ENCODE measurements around the gene DSC1. TPM values are rescaled to one million over a fixed set of nuclear protein-coding genes. Genes with fewer than 3 reads are reported as not detected.
A peak's percentile ranks its signal among the peaks of the same experiment; 100 is the strongest.

Gene DSC1, protein sequence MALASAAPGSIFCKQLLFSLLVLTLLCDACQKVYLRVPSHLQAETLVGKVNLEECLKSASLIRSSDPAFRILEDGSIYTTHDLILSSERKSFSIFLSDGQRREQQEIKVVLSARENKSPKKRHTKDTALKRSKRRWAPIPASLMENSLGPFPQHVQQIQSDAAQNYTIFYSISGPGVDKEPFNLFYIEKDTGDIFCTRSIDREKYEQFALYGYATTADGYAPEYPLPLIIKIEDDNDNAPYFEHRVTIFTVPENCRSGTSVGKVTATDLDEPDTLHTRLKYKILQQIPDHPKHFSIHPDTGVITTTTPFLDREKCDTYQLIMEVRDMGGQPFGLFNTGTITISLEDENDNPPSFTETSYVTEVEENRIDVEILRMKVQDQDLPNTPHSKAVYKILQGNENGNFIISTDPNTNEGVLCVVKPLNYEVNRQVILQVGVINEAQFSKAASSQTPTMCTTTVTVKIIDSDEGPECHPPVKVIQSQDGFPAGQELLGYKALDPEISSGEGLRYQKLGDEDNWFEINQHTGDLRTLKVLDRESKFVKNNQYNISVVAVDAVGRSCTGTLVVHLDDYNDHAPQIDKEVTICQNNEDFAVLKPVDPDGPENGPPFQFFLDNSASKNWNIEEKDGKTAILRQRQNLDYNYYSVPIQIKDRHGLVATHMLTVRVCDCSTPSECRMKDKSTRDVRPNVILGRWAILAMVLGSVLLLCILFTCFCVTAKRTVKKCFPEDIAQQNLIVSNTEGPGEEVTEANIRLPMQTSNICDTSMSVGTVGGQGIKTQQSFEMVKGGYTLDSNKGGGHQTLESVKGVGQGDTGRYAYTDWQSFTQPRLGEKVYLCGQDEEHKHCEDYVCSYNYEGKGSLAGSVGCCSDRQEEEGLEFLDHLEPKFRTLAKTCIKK
- total RNA-seq: not detected

DNA sequence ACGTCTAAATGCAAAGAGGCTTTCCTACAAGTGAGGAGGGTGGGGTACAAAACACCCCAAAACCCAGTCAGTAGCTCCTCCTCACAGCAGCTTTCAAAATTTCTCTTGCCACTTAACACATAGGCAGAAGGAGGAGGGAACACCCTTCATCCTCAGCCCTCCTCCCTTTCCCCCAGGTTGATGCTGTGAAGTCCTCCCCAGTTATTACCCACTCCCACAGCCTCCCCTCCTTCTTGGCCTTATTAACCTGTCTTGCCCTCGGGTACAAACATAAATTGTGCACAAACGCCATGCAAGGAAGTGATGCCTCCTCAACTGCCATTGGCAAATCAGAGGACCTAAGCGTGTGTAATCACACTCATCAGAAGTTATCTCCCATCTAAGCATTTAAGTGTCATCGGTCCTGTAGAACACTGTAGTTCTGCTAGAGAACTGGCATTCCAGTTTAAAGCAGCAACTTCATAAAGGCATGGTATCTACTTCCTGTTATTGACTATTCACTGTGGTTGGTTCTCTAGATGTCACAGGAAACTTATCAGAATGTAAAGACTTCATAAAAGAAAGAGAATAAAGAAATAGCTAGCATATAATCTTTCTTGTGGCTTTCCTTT, at the start of gene DSC1:
Gene DSC1, minus strand, starts transcription at position 32 of the 611 bp plus-strand sequence. CDS start 262 bp downstream, outside the sequence.
- WGBS, 2 donors (ENCODE audit: low coverage in 1 of 2): 72 to 76% methylated on average over 4 to 5 of the region's 5 CpGs
- H3K27ac ChIP-seq: no peak within 1 kb of the TSS
- no peaks in the 10 kb centered on the region for H3K27me3 ChIP-seq
- H3K4me1 ChIP-seq: no peaks in the 10 kb centered on the region
- intact Hi-C loops (cut with DNase I; ENCODE audit: low total_unique reads) (no loop called here), in situ Hi-C loops (cut with MboI; ENCODE audit: low pct_ligation_motif_present in 1 of 4, low pct_unique_long_range_greater_than_20kb in 1 of 4, low sequenced_read_pairs in 3 of 4) (no loop called here)
- H3K4me3 ChIP-seq: no peak within 1 kb of the TSS
- DNase-seq: no peak
- H3K9me3 ChIP-seq: no peaks in the 10 kb centered on the region
- TF ChIP-seq POLR2A (IDR thresholded peaks at IDR 0.05): no peak
- no peaks in the 10 kb centered on the region for H3K36me3 ChIP-seq

DNA sequence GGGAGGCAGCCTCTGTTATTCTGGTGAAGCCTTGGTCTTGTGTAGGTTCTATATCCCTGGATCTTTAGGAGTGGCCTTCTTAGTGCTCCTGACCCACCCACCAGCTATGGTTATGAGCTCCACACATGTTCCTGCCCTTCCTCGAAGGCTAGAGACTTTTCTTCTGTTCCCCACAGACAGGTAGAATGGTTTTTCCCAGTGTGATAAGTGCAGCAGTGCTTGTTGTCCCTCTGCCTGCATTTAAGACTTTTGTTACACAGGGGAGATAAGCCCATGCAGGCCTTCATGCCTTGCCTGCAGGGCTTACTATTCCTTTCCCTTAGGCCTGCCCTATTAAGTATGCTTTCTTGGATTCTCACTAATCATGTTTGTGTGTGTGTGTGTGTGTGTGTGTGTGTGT, 48.4 kb upstream of the DSC1 start:
- TF ChIP-seq EP300 (IDR thresholded peaks at IDR 0.05; ENCODE audit: low read depth) (no peak), CTCF (IDR thresholded peaks at IDR 0.05) (no peak), POLR2AphosphoS5 (IDR thresholded peaks at IDR 0.05) (no peak), POLR2A (IDR thresholded peaks at IDR 0.05) (no peak)
- 59% methylated on average over 1 of the region's 1 CpG; no CpG with 5 or more reads in 1 of the 2 donors for WGBS, 2 donors (ENCODE audit: low coverage in 1 of 2)
- intact Hi-C loops (cut with DNase I; ENCODE audit: low total_unique reads): no loop called here
- no peaks in the 10 kb centered on the region for H3K9me3 ChIP-seq
- H3K36me3 ChIP-seq: no peaks in the 10 kb centered on the region
- peaks cover 0 to 20% (median 4%) of the 10 kb centered on the region in 4 donors for H3K4me1 ChIP-seq
- in situ Hi-C loops (cut with MboI; ENCODE audit: low pct_ligation_motif_present in 1 of 4, low pct_unique_long_range_greater_than_20kb in 1 of 4, low sequenced_read_pairs in 3 of 4): no loop called here
- no peak overlapping the region for H3K4me3 ChIP-seq
- DNase-seq: no peak
- no peaks in the 10 kb centered on the region for H3K27me3 ChIP-seq
- no peak overlapping the region for H3K27ac ChIP-seq

GRCh38 chr18:31209041-31209440, 46.4 kb upstream of the DSC1 start:
- TF ChIP-seq POLR2A (IDR thresholded peaks at IDR 0.05): no peak
- no peak for TF ChIP-seq EP300 (IDR thresholded peaks at IDR 0.05; ENCODE audit: low read depth)
- TF ChIP-seq POLR2AphosphoS5 (IDR thresholded peaks at IDR 0.05): no peak
- no peak for TF ChIP-seq CTCF (IDR thresholded peaks at IDR 0.05)
- Histone ChIP-seq H3K27ac (no peak overlapping the region), H3K36me3 (no peaks in the 10 kb centered on the region), H3K9me3 (no peaks in the 10 kb centered on the region), H3K27me3 (no peaks in the 10 kb centered on the region), H3K4me1 (peaks cover 1 to 37% (median 20%) of the 10 kb centered on the region in 4 donors), H3K4me3 (no peak overlapping the region)
- in situ Hi-C loops (cut with MboI; ENCODE audit: low pct_ligation_motif_present in 1 of 4, low pct_unique_long_range_greater_than_20kb in 1 of 4, low sequenced_read_pairs in 3 of 4) (loop anchor here in 1 of 4 donors (10.0 kb wide), 1 partner anchor 104 kb away; the partner anchor contains the start of gene DSC2), intact Hi-C loops (cut with DNase I; ENCODE audit: low total_unique reads) (no loop called here)
- no peak for DNase-seq
- WGBS, 2 donors (ENCODE audit: low coverage in 1 of 2): 82 to 83% methylated on average over 4 of the region's 4 CpGs

DNA sequence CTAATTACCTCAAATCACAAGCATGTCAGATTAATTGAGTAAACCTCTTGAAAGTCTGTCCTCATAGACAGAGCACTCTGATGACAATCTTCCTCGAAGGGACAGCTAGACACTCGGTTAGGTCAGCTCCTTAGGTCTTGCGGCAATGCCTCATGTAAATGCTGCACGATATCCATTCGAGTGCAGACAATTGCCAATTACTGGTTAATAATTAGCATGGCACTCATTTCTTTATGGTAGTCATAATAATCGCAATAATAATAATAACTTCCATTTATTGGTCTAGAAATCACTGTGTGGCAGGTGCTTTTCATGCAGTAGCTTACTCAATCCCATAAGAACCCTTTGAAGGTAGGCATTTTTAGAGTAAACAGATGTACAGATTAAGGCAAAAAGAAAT, 44.7 kb upstream of the DSC1 start:
- Histone ChIP-seq H3K36me3 (no peaks in the 10 kb centered on the region), H3K27ac (peak overlapping the region; percentile 78 to 85 (median 78)), H3K9me3 (no peaks in the 10 kb centered on the region), H3K27me3 (no peaks in the 10 kb centered on the region), H3K4me1 (peaks cover 5 to 48% (median 26%) of the 10 kb centered on the region in 4 donors), H3K4me3 (peak overlapping the region in 1 of 4 donors; percentile 21)
- no peak for TF ChIP-seq EP300 (IDR thresholded peaks at IDR 0.05; ENCODE audit: low read depth)
- no peak for TF ChIP-seq CTCF (IDR thresholded peaks at IDR 0.05)
- TF ChIP-seq POLR2AphosphoS5 (IDR thresholded peaks at IDR 0.05): no peak
- no peak for TF ChIP-seq POLR2A (IDR thresholded peaks at IDR 0.05)
- intact Hi-C loops (cut with DNase I; ENCODE audit: low total_unique reads): no loop called here
- in situ Hi-C loops (cut with MboI; ENCODE audit: low pct_ligation_motif_present in 1 of 4, low pct_unique_long_range_greater_than_20kb in 1 of 4, low sequenced_read_pairs in 3 of 4): loop anchor here in 1 of 4 donors (10.0 kb wide), 1 partner anchor 103 kb away; the partner anchor contains the start of gene DSC2
- WGBS, 2 donors (ENCODE audit: low coverage in 1 of 2): 39 to 76% methylated on average over 6 of the region's 6 CpGs
- no peak for DNase-seq

All from transverse colon (tissue), 4 donors.